Skin epidermis (tissue), 12 donors: ENCODE results near the gene VWA5B1.

ENCODE experiments used
- H3K27ac ChIP-seq, 21 experiments: fragments of 200-600 bp; sonication (generic) in 11 of 21; one replicate each; pipeline ENCODE4 v1.5.0; 2020; ENCODE audit warnings: mild to moderate bottlenecking in 3 of 21, inconsistent platforms in 2 of 21, moderate library complexity in 2 of 21
- H3K4me3 ChIP-seq, 7 experiments: fragments of 200-600 bp; sonication (generic) in 2 of 7; one replicate each; pipeline ENCODE4 v1.5.0; 2020; ENCODE audit warnings: inconsistent platforms in 2 of 7, mild to moderate bottlenecking in 2 of 7, moderate library complexity in 1 of 7

The VWA5B1 gene

DNA sequence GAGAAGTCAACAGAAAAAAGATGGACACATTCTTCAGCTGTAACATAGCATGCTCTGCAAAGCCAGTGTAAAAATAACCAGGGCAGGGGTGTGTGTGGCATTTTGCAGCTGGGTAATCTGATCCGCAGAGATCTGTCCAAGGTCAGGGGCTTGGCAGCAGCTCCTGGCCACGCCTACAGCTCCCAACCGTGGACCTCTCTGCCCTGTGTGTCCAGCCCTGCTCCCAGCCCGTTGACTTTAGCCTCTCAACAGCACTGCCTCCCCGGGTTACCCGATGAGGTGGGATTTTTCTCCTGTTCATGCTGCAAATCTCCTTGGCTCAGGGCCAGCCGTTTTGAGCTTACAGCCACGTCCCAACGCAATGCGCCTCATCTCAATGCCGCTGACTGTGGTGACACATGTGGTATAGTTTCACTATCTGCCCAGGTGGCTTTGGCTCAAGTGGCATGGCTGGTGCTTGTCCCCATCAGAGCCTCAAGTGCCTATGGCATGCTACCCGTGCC lies 68.1 kb downstream of the VWA5B1 start:
- Histone ChIP-seq H3K4me3 (no peak overlapping the region), H3K27ac (no peak overlapping the region)

DNA sequence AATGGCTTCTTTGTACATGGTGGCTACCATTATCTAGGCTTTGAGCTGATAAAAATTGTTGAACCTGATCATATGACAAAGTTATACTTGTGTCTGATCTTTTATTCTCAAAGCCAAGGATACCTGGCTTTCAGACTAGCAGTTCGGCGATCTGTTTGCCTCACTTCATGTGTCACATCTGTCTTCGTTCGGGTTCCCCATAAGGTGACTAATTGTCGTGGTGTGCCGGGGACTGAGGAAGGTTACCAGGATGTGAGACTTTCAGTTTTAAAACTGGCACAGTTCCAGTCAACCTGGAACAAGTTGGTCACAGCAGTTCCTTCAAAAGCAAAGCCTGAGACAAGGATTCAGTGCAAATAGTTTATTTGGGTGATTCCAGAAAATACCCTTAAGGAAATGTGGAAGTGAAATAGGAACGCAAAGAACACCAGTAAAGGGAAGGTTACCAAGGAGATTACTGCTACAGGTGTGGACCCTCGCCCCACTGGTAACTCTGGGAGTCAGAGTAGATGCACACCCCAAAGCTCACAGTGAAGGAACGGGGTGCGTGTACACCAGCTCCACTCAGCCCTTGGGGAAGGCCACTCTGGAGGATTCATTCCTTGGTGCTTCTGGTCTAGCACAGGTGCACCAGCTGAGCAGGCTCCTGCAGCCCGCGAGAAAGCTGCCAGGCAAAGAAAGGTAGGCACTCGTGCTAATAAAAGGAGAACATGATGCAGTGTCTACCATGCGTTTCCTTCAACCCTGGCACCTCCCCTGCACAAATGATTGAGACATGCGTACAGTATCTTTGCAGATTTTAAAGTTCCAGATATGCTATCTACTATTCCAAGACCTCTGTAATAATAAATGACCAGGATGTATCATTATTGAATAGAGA lies 69.0 kb downstream of the VWA5B1 start:
- no peak overlapping the region for H3K4me3 ChIP-seq
- no peak overlapping the region for H3K27ac ChIP-seq

DNA sequence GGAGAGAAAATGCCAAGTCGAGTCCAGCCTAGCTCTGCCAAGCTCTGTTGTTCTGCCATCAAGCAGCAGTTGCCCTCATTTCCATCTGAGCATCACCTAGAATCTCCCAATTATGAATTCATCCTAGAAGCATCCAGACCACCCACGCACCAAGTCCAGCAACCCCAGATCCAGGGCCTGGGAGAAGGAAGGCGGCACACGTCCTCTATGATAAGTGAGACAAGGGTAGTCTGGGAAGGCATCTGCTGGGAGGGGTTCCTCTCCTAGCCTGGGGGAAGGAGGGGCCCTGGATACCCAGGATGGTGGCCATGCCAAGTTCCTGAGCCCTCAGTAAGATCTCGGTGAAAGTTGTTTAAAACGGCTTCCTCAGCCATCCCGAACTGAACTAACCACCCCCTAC lies 70.7 kb downstream of the VWA5B1 start:
- no peak overlapping the region for H3K4me3 ChIP-seq
- H3K27ac ChIP-seq, result peak overlapping the region in 1 of 21 experiments; percentile 30

DNA sequence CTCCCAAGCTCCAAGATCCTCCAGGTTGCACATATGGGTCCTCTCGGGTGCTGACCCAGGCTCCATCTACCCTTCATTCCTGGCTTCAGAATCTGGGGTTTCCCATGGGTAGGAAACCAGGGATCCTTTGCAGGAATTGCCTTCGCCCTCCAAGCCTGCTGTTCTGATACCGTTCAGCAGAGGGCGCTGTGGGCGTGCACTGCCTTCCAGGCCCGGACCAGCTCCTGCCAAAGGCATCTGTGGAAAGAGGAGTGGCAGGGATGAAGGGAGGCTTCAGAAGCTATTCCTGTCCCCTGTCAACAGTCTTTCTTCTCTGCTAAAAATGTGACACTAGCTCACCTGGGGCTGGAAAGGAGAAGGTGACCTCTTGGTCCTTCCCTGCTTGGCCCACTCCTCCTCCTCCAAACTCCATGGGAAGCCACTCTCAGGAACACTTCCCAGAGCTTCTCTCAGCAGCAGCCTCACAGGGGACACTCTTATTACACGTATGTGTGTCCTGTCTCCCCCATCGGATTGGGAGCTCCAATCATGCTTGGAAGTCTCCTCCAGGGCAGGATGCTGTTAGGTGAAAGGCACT lies 71.2 kb downstream of the VWA5B1 start:
- peak overlapping the region in 1 of 21 experiments; percentile 2 for H3K27ac ChIP-seq

DNA sequence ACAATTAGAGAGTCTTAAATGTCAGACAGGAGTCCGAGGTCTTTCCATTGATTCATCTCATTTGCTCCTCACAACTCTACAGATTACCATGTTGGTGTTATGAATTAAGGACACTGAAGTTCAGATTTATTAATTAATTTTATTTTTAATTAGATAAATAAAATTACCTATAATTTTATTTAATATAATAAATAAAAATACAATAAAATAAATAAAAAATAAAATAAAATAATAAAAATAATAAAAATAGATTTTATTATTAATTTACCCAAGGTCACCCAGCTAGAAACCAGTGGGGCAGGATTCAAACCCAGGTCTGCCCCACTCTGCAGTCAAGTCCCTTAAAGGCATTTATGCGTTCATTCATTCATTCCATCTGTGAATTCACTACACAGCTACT lies 72.2 kb downstream of the VWA5B1 start:
- no peak overlapping the region for H3K27ac ChIP-seq

More for the DNA sequence above, 71.2 kb downstream of the VWA5B1 start:
- H3K4me3 ChIP-seq, result no peak overlapping the region

DNA sequence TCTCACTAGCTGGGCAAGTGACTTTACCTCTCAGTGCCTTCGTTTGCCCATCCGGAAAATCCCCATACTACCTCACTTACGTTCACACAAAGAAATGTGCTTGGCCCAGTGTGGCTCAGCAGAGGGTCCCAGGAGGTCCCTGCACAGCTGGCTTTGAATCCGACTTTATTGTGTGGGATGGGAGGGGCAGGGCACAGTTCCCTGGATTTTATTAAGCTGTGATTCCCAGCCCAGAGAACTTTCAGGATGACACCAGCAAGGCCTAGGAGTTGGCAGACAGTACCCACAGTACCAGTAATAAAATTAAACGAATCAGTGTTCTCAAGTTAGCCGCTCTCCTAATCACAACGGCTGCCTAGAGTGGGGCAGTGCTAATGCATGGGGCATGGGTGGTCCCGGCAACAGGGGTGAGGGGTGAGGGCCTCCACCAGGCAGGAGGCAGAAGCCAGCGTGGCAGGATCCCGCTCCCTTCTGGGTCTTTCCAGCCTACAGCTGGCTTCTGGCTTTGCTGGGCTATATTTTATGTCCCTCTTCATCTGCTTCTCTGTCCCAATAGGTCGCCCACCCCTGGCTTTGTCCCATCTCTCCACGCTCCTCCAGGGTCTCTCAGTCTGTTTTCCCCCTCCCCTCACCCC lies 74.9 kb downstream of the VWA5B1 start:
- no peak overlapping the region for H3K4me3 ChIP-seq
- no peak overlapping the region for H3K27ac ChIP-seq

More for the DNA sequence above, 72.2 kb downstream of the VWA5B1 start:
- H3K4me3 ChIP-seq, result no peak overlapping the region

DNA sequence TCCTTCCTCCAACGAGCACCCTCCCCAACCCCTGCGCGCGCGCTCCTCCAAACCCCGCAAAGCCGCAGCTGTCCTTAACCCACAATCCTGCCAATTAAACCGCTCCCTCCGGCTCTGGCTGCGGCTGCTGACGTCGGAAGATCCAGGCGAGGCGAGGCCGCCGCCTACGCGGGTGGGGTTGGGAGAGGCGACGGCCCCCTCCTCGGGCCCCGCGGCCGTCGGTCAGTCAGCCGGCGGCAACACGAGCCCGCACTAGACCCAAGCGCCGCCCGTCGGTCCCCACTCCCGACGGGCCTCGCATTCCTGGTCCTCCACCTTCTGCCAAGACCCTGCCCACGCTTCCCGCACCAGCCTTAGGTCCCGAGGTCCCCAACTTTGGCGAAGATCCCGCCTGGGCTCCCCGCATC lies 75.4 kb downstream of the VWA5B1 start:
- Histone ChIP-seq H3K27ac (no peak overlapping the region), H3K4me3 (peak overlapping the region in 2 of 7 experiments; percentile 11 to 17)

DNA sequence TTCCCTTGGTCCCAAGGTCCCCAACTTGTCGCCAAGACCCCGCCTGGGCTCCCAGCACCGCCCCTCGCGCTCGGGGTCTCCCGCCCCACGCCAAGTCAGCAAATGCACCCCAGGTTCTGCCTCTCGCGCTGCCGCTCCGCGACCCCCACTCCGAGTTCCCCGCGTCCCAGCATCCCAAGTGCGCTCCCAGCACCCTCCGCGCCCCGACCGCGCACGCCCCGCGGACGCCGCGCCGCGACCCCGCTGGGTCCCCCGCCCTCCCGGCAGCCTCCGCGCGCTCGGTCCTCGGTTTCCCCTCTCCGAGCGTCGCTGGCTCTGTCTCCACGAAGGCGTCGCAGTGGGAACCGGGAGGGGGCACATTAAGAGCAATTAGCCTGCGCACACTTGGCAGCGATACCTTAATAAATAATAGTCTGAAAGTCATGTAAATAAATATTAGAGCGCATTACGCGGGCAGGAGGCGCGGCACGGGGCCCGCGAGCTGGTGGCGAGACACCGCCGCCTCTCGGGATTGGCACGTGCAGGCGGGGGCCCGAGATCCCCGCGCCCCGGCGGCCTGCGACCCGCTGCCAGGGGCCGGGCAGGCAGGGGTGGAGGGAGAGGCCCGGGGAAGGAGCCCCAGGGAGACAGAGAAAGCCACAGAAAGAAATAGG lies 75.9 kb downstream of the VWA5B1 start:
- H3K4me3 ChIP-seq, result peak overlapping the region in 2 of 7 experiments; percentile 11 to 17
- no peak overlapping the region for H3K27ac ChIP-seq

DNA sequence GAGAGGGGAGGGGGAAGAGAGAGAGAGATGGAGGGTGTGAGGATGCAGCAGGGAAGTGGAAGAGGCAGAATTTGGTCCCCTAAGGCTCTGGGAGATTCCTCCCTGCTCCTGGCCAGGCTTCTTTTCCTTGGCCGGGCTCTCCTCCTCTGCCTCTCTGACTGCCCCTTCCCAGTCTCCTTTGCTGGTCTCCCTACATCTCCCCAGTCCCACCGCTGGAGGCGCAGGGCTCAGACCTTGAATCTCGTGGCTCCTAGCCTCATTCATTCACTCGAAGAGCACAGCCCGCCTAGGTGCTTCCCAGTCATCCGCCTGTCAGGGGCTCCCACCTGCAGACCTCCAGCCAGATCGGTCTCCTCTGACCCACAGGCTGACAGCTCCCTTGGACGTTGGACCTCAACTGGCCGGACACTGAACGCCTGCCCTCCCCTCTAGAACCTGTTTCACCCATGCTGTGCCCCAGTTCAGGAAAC lies 76.5 kb downstream of the VWA5B1 start:
- no peak overlapping the region for H3K27ac ChIP-seq
- no peak overlapping the region for H3K4me3 ChIP-seq

DNA sequence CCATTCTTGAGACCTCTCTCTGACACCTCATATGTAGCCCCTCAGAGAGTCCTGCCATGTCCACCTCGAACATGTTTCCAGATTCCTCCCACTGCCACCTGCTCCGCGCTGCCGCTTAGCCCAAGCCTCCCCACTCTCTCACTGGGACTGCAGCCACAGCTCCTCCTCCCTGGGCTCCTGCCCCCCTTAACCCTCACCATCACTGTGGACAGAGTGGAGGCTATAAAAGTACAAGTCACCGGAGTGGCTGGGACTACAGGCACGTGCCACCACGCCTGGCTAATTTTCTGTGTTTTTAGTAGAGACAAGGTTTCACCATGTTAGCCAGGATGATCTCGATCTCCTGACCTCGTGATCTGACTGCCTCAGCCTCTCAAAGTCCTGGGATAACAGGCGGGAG lies 77.0 kb downstream of the VWA5B1 start:
- H3K4me3 ChIP-seq, result no peak overlapping the region
- H3K27ac ChIP-seq, result no peak overlapping the region

DNA sequence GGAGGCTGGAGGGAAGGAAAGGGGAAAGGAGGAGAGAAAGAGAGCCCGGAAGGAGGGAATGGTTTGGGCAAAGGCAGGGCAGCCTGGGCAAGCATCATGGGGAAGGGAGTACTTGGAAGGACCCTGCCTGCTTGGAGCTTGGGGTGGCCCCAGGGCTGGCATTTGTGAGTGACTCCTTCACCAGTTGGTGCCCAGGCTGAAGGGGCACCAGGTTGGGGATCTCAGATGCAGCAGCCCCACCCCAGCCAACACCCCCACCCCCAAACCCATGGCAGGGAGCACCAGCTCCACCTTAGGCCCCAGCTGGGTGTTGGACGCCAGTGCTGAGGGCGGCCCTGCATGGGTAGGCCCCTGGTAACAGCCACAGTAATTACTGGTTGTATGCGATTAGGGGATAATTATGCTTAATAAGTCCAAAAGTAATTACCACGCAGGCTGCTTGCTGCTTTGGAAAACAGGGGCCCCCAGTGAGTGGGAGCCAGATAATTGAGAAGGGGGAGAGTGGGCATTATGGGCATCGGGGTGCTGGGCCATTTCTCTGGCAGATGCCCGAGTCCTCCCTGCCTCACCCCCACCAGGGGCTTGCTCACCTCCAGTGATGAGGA lies 78.3 kb downstream of the VWA5B1 start:
- Histone ChIP-seq H3K27ac (no peak overlapping the region), H3K4me3 (no peak overlapping the region)

DNA sequence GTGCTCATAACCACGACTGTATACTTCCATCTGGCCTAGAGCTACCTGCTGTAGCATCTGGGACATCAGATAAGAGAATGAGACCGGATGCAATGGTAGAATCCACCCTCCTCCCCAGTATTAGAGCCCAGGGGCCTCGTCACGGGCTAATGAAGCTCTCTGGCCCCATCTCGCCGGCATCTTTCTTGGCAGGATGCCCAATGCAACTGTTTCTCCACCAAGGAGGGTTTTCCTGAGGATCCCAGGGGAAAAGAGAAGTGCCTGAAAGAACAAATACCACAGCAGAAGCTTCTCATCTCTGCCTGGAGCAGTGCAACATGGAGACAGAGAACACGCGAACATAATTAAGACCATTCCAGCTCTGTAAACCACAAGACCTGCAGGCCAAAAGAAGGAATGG lies 80.0 kb downstream of the VWA5B1 start:
- H3K4me3 ChIP-seq, result no peak overlapping the region
- no peak overlapping the region for H3K27ac ChIP-seq

DNA sequence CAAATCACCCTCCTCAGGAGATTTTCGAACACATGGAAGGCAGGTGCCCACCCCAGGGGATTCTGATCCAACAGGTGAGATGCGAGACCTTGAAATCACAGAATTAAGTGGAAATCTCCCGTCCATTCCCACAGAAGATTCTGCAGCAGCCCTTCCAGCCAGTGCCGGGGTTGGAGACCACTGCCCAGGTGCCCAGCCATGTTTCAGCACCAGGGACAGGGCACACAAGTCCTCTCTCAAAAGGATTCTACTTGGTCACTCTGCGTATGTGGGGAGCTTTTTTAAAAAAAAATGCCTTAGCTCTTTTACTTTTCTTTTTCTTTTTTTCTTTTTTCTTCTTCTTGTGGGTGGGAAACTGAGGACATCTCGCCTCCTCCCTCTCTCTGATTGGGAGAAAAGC lies 80.7 kb downstream of the VWA5B1 start:
- Histone ChIP-seq H3K27ac (no peak overlapping the region), H3K4me3 (no peak overlapping the region)

DNA sequence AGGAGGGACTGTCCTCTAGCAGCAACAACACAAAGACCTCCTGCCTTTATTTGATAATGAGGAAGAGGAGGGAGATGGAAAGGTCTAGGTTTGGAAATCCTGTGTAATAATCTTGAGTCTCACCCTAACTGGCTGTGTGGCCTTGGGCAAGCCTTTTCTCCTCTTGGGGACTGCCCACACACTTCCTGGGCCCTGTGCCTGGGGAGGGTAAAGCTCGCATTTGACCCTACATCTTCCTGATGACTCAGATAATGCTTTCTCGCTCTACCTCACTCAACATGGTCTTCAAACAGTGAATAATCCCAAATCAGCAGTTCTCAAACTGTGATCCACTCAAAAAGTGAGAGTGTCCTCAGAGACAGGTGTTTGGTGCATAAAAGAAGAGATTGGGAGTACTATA lies 81.2 kb downstream of the VWA5B1 start:
- Histone ChIP-seq H3K27ac (no peak overlapping the region), H3K4me3 (no peak overlapping the region)

DNA sequence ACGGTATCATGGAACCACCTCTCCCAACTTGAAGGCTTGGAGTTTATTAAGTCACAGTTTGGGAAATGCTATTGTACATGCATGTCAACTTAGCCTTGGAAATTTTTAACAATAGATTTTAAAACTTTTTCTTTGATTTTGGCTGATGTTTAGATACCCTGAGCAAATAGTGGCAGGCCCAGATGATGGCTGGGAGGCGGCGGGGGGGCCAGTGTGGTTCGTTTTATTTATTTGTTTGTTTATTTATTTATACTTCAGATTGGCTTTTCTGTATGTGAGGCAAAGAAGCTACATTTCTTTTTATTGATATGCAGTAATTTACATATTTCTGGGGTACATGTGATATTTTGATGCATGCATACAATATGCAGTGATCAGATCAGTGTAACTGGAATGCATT lies 82.0 kb downstream of the VWA5B1 start:
- Histone ChIP-seq H3K4me3 (no peak overlapping the region), H3K27ac (no peak overlapping the region)

DNA sequence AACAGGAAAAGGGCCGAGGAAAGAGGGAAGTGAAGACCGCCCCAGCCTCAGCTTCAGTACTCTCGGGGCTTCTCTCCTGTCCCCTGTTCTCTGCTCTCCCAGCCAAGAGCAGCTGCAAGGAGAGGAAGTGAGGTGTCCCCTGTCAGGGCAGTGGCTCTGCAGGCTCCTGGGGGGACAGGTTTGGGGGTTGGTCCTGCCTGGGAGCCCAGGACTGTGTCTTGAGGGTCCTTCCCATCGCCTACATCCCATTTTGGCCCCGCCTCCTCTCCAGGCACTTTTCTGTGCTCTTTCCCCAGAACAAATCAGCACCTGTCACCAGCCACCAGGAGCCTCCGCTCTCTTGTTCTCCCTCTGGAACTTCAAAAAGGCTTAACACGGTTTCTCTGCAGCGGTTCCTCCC lies 82.6 kb downstream of the VWA5B1 start:
- no peak overlapping the region for H3K27ac ChIP-seq
- H3K4me3 ChIP-seq, result no peak overlapping the region

DNA sequence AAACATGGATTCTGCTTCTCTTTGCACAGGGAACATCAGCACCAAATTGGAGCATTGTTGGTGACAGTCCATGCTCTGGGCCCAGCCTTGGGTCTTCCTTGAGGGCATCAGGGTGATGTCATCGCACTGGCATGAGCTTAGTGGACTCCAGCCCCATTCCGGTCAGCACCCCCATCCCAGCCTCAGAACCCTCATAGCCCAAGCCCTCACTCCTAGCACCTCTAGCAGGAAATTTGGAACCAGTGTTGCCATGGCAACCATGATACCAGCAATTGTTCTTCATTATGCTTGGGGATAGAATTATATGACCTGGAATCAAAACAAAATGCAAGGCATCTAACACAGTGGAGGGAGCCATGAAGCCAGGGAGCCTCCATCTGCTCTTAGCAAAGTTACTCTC lies 83.1 kb downstream of the VWA5B1 start:
- H3K27ac ChIP-seq, result no peak overlapping the region
- H3K4me3 ChIP-seq, result no peak overlapping the region

DNA sequence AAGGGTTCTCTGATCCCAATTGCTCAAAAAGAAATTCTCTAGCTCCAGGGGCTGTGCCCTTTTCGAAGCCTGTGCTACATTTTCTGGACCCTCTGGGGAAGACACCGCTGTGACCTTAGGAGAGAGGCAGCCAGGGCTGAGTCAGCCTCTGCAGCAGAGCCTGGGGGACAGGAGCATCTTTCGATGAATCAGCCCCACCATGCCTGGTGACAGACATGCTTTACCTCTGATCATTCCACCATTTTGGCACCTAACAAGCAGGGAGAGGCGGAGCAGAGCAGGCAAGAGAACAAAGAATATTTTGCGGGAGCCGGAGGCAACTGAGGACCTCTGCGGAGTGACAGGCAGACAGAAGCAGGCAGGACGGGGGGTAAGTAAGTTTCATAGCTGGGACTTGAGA lies 84.9 kb downstream of the VWA5B1 start:
- no peak overlapping the region for H3K4me3 ChIP-seq
- H3K27ac ChIP-seq, result no peak overlapping the region

DNA sequence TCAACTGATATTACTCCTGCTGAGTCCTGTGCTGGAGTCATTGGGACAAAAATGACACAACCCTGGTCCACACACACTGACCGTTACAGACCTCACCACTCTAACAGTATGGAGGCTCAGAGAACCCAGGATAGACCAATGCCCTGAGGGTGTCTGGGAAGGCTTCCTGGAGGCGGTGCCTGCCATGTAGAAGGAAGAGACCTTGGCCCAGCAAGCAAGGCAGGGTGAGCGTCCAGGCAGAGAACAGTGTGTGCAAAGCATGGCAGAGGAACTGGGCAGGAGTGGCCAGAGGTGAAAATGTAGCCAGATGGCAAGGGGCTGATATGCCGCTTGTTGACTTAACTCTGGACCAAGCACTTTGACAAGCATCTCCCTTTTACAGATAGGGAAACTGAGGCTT lies 85.5 kb downstream of the VWA5B1 start:
- H3K27ac ChIP-seq, result no peak overlapping the region
- H3K4me3 ChIP-seq, result no peak overlapping the region
